ENCODE results near the gene RAB5B. TPM values are rescaled to one million over a fixed set of nuclear protein-coding genes. Genes with fewer than 3 reads are reported as not detected.

The RAB5B gene
- total and polyA plus RNA-seq, 2 experiments from 2014 or later: 87.9 to 154 TPM

DNA sequence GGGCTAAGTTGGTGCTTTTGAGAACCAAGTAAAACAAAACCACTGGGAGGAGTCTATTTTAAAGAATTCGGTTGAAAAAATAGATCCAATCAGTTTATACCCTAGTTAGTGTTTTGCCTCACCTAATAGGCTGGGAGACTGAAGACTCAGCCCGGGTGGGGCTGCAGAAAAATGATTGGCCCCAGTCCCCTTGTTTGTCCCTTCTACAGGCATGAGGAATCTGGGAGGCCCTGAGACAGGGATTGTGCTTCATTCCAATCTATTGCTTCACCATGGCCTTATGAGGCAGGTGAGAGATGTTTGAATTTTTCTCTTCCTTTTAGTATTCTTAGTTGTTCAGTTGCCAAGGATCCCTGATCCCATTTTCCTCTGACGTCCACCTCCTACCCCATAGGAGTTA is 1.8 kb upstream of the RAB5B start:
- TF ChIP-seq, protein P1, sequence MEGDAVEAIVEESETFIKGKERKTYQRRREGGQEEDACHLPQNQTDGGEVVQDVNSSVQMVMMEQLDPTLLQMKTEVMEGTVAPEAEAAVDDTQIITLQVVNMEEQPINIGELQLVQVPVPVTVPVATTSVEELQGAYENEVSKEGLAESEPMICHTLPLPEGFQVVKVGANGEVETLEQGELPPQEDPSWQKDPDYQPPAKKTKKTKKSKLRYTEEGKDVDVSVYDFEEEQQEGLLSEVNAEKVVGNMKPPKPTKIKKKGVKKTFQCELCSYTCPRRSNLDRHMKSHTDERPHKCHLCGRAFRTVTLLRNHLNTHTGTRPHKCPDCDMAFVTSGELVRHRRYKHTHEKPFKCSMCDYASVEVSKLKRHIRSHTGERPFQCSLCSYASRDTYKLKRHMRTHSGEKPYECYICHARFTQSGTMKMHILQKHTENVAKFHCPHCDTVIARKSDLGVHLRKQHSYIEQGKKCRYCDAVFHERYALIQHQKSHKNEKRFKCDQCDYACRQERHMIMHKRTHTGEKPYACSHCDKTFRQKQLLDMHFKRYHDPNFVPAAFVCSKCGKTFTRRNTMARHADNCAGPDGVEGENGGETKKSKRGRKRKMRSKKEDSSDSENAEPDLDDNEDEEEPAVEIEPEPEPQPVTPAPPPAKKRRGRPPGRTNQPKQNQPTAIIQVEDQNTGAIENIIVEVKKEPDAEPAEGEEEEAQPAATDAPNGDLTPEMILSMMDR (IDR thresholded peaks at IDR 0.05; ENCODE audit: low read depth, low read length): no peak
- Histone ChIP-seq H3K27ac (peak overlapping the region; percentile 97), H3K4me3 (no peak overlapping the region), H3K4me1 (ENCODE audit: low read depth) (peaks cover 10% of the 10 kb centered on the region), H3K36me3 (no peaks in the 10 kb centered on the region), H3K27me3 (no peaks in the 10 kb centered on the region), H3K9me3 (ENCODE audit: low read depth) (no peaks in the 10 kb centered on the region)
- DNase-seq (ENCODE audit: low read depth in 1 of 2, low spot score in 1 of 2): peak in 1 of 2 donors; percentile 45

DNA sequence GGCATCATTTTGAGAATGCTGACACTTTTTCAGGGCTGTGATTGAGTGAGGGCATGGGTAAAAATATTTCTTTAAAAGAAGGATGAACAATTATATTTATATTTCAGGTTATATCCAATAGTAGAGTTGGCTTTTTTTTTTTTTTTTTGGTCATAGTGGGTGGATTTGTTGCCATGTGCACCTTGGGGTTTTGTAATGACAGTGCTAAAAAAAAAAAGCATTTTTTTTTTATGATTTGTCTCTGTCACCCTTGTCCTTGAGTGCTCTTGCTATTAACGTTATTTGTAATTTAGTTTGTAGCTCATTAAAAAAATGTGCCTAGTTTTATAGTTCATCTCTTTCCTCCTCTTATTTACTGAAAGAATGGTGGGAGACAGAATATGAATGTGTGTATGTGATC is 1.4 kb upstream of the RAB5B start:
- H3K4me3 ChIP-seq: peak overlapping the region; percentile 59
- no peak for DNase-seq (ENCODE audit: low read depth in 1 of 2, low spot score in 1 of 2)
- TF ChIP-seq, protein P1 (IDR thresholded peaks at IDR 0.05; ENCODE audit: low read depth, low read length): no peak

DNA sequence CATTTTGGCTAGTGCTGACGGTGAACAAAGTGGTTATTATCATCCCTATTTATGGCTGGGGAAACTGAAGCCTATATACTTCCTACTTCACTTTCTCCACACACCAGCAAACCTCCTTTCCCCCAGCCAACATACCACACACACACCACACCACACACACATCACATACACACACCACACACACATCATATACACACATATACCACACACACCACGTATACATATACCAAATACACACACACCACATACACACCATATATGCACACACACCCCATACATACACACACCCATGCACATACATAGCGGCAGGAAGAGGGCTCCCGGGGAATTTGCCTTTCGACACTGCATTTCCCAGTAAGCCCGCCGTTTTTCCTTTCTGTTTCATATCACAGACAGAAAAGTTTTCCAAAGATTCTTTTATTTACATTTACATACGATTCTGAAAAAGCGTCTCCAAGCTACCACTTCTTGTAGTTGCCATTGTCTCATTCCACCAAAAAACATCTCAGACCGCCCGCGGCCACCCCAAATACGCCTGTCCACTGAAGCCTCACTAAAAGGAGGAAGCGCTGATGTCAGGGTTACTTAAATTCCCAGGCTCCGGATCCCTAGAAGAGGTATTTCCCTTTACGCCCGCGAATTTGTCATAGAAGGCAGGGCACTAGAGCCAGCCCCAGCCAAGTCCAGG is 823 bp upstream of the RAB5B start:
- Histone ChIP-seq H3K36me3 (no peaks in the 10 kb centered on the region), H3K9me3 (ENCODE audit: low read depth) (no peaks in the 10 kb centered on the region), H3K4me1 (ENCODE audit: low read depth) (peaks cover 10% of the 10 kb centered on the region), H3K4me3 (peak overlapping the region; percentile 59), H3K27ac (peak overlapping the region; percentile 97), H3K27me3 (no peaks in the 10 kb centered on the region)
- DNase-seq (ENCODE audit: low read depth in 1 of 2, low spot score in 1 of 2): no peak
- TF ChIP-seq, protein P1 (IDR thresholded peaks at IDR 0.05; ENCODE audit: low read depth, low read length): no peak

More for the DNA sequence above, 1.4 kb upstream of the RAB5B start:
- peak overlapping the region; percentile 97 for H3K27ac ChIP-seq
- H3K9me3 ChIP-seq (ENCODE audit: low read depth): no peaks in the 10 kb centered on the region
- no peaks in the 10 kb centered on the region for H3K27me3 ChIP-seq
- peaks cover 10% of the 10 kb centered on the region for H3K4me1 ChIP-seq (ENCODE audit: low read depth)
- no peaks in the 10 kb centered on the region for H3K36me3 ChIP-seq

DNA sequence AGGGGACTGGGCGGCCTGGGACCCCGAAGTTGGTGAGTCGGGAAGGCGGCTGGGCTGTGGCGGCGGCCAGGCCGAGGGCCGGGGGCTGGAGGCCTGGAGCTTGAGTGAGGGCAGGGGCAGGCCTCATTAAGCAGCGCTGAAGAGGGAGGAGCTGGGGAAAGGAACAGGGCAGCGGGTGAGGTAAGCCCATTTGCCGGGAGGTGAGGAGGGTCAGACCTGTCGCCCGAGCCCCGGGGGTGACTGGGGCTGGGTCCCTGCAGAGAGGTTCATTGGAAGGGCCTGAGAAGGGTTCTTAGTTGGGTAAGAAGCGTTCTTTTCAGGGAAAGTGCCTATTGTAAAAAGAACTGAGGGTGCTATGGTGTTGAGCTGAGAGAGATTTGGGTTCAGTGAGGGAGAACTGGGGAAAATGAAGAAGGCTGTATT is 441 bp downstream of the RAB5B start:
- Histone ChIP-seq H3K4me1 (ENCODE audit: low read depth) (peaks cover 10% of the 10 kb centered on the region), H3K9me3 (ENCODE audit: low read depth) (no peaks in the 10 kb centered on the region), H3K36me3 (no peaks in the 10 kb centered on the region), H3K27me3 (no peaks in the 10 kb centered on the region), H3K27ac (peak overlapping the region; percentile 98), H3K4me3 (peak overlapping the region; percentile 95)
- peak; percentile 52 to 76 for DNase-seq (ENCODE audit: low read depth in 1 of 2, low spot score in 1 of 2)
- TF ChIP-seq, protein P1 (IDR thresholded peaks at IDR 0.05; ENCODE audit: low read depth, low read length): no peak

DNA sequence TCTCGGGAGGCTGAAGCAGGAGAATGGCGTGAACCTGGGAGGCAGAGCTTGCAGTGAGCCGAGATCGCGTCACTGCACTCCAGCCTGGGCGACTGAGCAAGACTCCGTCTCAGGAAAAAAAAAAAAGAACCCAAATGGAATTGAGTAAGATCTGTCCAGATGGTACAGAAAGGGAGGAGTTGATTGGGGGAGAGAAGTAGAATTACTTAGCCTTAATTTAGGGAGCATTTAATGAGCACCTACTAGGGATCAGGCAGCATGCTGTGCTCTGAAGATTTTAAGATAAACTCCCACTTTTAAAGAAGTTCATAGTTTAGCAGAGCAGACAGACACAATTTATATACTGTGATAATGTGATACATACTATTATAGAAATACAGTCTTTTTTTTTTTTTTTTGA is 4.5 kb downstream of the RAB5B start:
- no peaks in the 10 kb centered on the region for H3K27me3 ChIP-seq
- no peak overlapping the region for H3K4me3 ChIP-seq
- TF ChIP-seq, protein P1 (IDR thresholded peaks at IDR 0.05; ENCODE audit: low read depth, low read length): no peak
- H3K4me1 ChIP-seq (ENCODE audit: low read depth): peaks cover 10% of the 10 kb centered on the region
- peaks cover 4% of the 10 kb centered on the region for H3K36me3 ChIP-seq
- no peak overlapping the region for H3K27ac ChIP-seq
- no peak for DNase-seq (ENCODE audit: low read depth in 1 of 2, low spot score in 1 of 2)
- H3K9me3 ChIP-seq (ENCODE audit: low read depth): no peaks in the 10 kb centered on the region
